Measurements from ENCODE around the gene C19orf25. TPM values are rescaled to one million over a fixed set of nuclear protein-coding genes. Genes with fewer than 3 reads are reported as not detected.
A peak's percentile ranks its signal among the peaks of the same experiment; 100 is the strongest.

Gene C19orf25
- total and polyA plus RNA-seq, 7 donors = 8.1 to 45.0 (median 19.9) TPM

DNA sequence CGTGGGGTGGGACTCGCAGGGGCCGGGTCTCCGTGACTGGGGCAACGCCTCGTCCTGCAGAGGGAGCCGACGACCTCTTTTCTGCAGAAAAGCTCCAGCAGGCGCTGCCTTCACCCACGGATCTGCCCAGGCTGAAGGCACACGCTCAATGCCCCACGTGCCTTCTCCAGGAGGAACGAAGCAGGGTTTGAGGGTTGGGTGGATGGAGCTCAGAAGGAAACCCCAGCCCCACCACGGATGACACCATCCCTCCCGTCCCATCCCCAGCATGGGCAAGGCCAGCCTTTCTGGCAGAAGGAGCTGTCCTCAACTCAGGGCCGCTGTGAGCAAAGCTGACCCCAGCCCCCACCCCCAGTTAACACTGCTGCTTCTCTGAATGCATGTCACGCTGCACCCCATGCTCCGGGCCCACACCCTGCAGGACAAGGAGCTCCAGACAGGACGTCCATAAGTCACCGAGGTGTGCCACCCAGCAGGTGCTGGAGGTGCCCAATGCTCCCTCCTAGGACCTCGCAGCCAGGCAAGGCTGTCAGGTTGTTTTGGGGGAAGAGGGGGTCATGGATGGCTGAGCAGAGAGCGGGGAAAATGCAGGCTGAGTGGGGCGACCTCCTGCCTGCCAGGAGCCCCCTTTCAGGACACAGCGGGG lies 7.4 kb downstream of the C19orf25 start:
- intact Hi-C loops (cut with DNase I) = loop anchor here in 1 of 2 donors (1.0 kb wide), 1 partner anchor 25 kb away; no protein-coding TSS in a partner anchor
- TF ChIP-seq, protein P1, sequence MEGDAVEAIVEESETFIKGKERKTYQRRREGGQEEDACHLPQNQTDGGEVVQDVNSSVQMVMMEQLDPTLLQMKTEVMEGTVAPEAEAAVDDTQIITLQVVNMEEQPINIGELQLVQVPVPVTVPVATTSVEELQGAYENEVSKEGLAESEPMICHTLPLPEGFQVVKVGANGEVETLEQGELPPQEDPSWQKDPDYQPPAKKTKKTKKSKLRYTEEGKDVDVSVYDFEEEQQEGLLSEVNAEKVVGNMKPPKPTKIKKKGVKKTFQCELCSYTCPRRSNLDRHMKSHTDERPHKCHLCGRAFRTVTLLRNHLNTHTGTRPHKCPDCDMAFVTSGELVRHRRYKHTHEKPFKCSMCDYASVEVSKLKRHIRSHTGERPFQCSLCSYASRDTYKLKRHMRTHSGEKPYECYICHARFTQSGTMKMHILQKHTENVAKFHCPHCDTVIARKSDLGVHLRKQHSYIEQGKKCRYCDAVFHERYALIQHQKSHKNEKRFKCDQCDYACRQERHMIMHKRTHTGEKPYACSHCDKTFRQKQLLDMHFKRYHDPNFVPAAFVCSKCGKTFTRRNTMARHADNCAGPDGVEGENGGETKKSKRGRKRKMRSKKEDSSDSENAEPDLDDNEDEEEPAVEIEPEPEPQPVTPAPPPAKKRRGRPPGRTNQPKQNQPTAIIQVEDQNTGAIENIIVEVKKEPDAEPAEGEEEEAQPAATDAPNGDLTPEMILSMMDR (IDR thresholded peaks at IDR 0.05) = no peak
- Histone ChIP-seq H3K4me1 (peaks cover 50% of the 10 kb centered on the region), H3K36me3 (ENCODE audit: insufficient read depth in 1 of 2, low read depth in 1 of 2) (peaks cover 0 to 18% of the 10 kb centered on the region in 2 donors), H3K27ac (no peak overlapping the region), H3K9me3 (no peaks in the 10 kb centered on the region), H3K4me3 (peak overlapping the region; percentile 58), H3K27me3 (ENCODE audit: insufficient read depth in 3 of 3, low read length in 2 of 3) (peaks cover 0 to 65% (median 59%) of the 10 kb centered on the region in 3 donors)
- WGBS, 3 donors = 19 to 23% (median 21%) methylated on average over 21 to 24 of the region's 24 CpGs
- DNase-seq = peak in 1 of 2 donors; percentile 49
- no peak for ATAC-seq

GRCh38 chr19:1471010-1471514 lies 8.0 kb downstream of the C19orf25 start:
- Histone ChIP-seq H3K4me1 (peaks cover 50% of the 10 kb centered on the region), H3K9me3 (no peaks in the 10 kb centered on the region), H3K4me3 (peak overlapping the region; percentile 58), H3K27ac (no peak overlapping the region), H3K27me3 (ENCODE audit: insufficient read depth in 3 of 3, low read length in 2 of 3) (peaks cover 0 to 70% (median 64%) of the 10 kb centered on the region in 3 donors), H3K36me3 (ENCODE audit: insufficient read depth in 1 of 2, low read depth in 1 of 2) (peaks cover 0 to 14% of the 10 kb centered on the region in 2 donors)
- no peak for ATAC-seq
- 3 to 5% (median 4%) methylated on average over 27 to 28 of the region's 28 CpGs for WGBS, 3 donors
- DNase-seq = peak; percentile 21 to 56
- TF ChIP-seq, protein P1 (IDR thresholded peaks at IDR 0.05) = no peak
- intact Hi-C loops (cut with DNase I) = no loop called here

- TF ChIP-seq, protein P1 (IDR thresholded peaks at IDR 0.05) = no peak
- H3K4me3 ChIP-seq = peak overlapping the region; percentile 58
- ATAC-seq = peak in 1 of 4 donors; percentile 5
- no peak overlapping the region for H3K27ac ChIP-seq
- H3K27me3 ChIP-seq (ENCODE audit: insufficient read depth in 3 of 3, low read length in 2 of 3) = peaks cover 0 to 76% (median 67%) of the 10 kb centered on the region in 3 donors
- peaks cover 50% of the 10 kb centered on the region for H3K4me1 ChIP-seq
- peak in 1 of 2 donors; percentile 35 for DNase-seq
- intact Hi-C loops (cut with DNase I) = no loop called here
- WGBS, 3 donors = 0 to 1% (median 1%) methylated on average over 39 to 67 of the region's 67 CpGs
- peaks cover 0 to 9% of the 10 kb centered on the region in 2 donors for H3K36me3 ChIP-seq (ENCODE audit: insufficient read depth in 1 of 2, low read depth in 1 of 2)
- no peaks in the 10 kb centered on the region for H3K9me3 ChIP-seq
Observed at GRCh38 chr19:1470305-1471009, 8.6 kb downstream of the C19orf25 start.

DNA sequence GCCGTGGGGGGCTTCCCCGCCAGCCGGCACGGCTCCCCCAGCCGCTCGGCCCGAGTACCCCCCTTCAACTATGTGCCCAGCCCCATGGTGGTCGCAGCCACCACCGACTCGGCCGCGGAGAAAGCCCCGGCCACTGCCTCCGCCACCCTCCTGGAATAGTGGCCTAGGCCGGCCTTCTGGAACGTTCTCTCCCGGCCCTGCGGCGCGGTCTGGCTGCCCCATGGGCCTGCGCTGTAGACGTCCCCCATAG lies 9.0 kb downstream of the C19orf25 start:
- WGBS, 3 donors = 1 to 2% (median 2%) methylated on average over 15 to 22 of the region's 22 CpGs
- Histone ChIP-seq H3K36me3 (ENCODE audit: insufficient read depth in 1 of 2, low read depth in 1 of 2) (peaks cover 0 to 4% of the 10 kb centered on the region in 2 donors), H3K27me3 (ENCODE audit: insufficient read depth in 3 of 3, low read length in 2 of 3) (peaks cover 0 to 81% (median 71%) of the 10 kb centered on the region in 3 donors), H3K4me3 (peak overlapping the region; percentile 58), H3K9me3 (no peaks in the 10 kb centered on the region), H3K4me1 (peaks cover 50% of the 10 kb centered on the region), H3K27ac (no peak overlapping the region)
- TF ChIP-seq, protein P1 (IDR thresholded peaks at IDR 0.05) = no peak
- peak in 1 of 4 donors; percentile 1 for ATAC-seq
- peak in 1 of 2 donors; percentile 56 for DNase-seq
- intact Hi-C loops (cut with DNase I) = no loop called here

All from psoas muscle (tissue), 8 donors.